Naive thymus-derived CD4-positive, alpha-beta T cell (primary cell): Measurements from ENCODE around the gene ROGDI. TPM values are rescaled to one million over a fixed set of nuclear protein-coding genes. Genes with fewer than 3 reads are reported as not detected.
A peak's percentile ranks its signal among the peaks of the same experiment; 100 is the strongest.

Experiments
- ATAC-seq: fragments of 150-1000 bp; cut with Tn5 transposase; 2 replicates; pipeline ENCODE4 v1.10.0; 2021; ENCODE audit warnings: mild to moderate bottlenecking, moderate library complexity
- CTCF ChIA-PET: fragments of 350-600 bp; sonication (Branson Sonifier 250); formaldehyde crosslinking; loops from one replicate; lab custom pipeline; 2021; ENCODE audit warnings: antibody characterized with exemption; lab: Charles Lee
- POLR2A ChIA-PET: fragments of 350-600 bp; sonication (Branson Sonifier 250); formaldehyde crosslinking; loops from one replicate; lab custom pipeline; 2021; ENCODE audit warnings: antibody characterized with exemption, inconsistent platforms; lab: Charles Lee
- DNase-seq, 9 donors: peaks; one replicate each; pipeline versions ENCODE4 v3.0.0 to v3.0.0-alpha.2; 2020 to 2022; ENCODE audit warnings: mixed read lengths in 1 of 9
- H3K27ac ChIP-seq: one replicate; pipeline ENCODE4 v1.7.0; 2013; ENCODE audit warnings: mild to moderate bottlenecking, low read depth, low read length, moderate library complexity
- H3K27me3 ChIP-seq, 2 donors: one replicate each; pipeline ENCODE4 v1.7.0; 2013; ENCODE audit warnings: low read length in 2 of 2, mild to moderate bottlenecking in 2 of 2, moderate library complexity in 2 of 2; ENCODE audit not compliant: control insufficient read depth in 2 of 2, insufficient read depth in 2 of 2
- H3K36me3 ChIP-seq, 3 experiments: 1 replicate in 2 of 3; 2 replicates in 1 of 3; pipeline ENCODE4 v1.7.0; 2013; ENCODE audit warnings: low read length in 3 of 3, mild to moderate bottlenecking in 3 of 3, moderate library complexity in 1 of 3; ENCODE audit not compliant: insufficient read depth in 3 of 3, control insufficient read depth in 2 of 3
- H3K4me1 ChIP-seq, 2 donors: one replicate each; pipeline ENCODE4 v1.7.0; 2013; ENCODE audit warnings: low read length in 2 of 2, mild to moderate bottlenecking in 2 of 2, moderate library complexity in 1 of 2; ENCODE audit not compliant: control insufficient read depth in 2 of 2, insufficient read depth in 2 of 2
- H3K4me3 ChIP-seq: 2 replicates; pipeline ENCODE4 v1.7.0; 2013; ENCODE audit warnings: mild to moderate bottlenecking, low read length
- H3K9me3 ChIP-seq, 3 experiments: 1 replicate in 2 of 3; 2 replicates in 1 of 3; pipeline ENCODE4 v1.7.0; 2013; ENCODE audit warnings: low read length in 3 of 3; ENCODE audit not compliant: control insufficient read depth in 2 of 3
- H3K27ac Mint-ChIP-seq, 9 donors: one replicate each; pipeline ENCODE4 v1.8.0; 2020 to 2022; ENCODE audit warnings: mixed read lengths in 9 of 9, mild to moderate bottlenecking in 8 of 9, moderate library complexity in 5 of 9, inconsistent platforms in 2 of 9
- H3K27me3 Mint-ChIP-seq, 5 donors: one replicate each; pipeline ENCODE4 v1.8.0; 2021 to 2022; ENCODE audit warnings: mixed read lengths in 5 of 5, mild to moderate bottlenecking in 1 of 5
- H3K36me3 Mint-ChIP-seq, 5 donors: one replicate each; pipeline ENCODE4 v1.8.0; 2020 to 2022; ENCODE audit warnings: mixed read lengths in 5 of 5, mild to moderate bottlenecking in 3 of 5, inconsistent platforms in 1 of 5
- H3K4me1 Mint-ChIP-seq, 7 donors: one replicate each; pipeline ENCODE4 v1.8.0; 2020 to 2022; ENCODE audit warnings: mixed read lengths in 7 of 7, mild to moderate bottlenecking in 3 of 7, inconsistent platforms in 1 of 7
- H3K4me3 Mint-ChIP-seq, 10 donors: one replicate each; pipeline ENCODE4 v1.8.0; 2020 to 2022; ENCODE audit warnings: mild to moderate bottlenecking in 10 of 10, mixed read lengths in 10 of 10, moderate library complexity in 6 of 10, inconsistent platforms in 2 of 10
- H3K9me3 Mint-ChIP-seq, 11 donors: one replicate each; pipeline ENCODE4 v1.8.0; 2020 to 2022; ENCODE audit warnings: mixed read lengths in 11 of 11, mild to moderate bottlenecking in 4 of 11, inconsistent platforms in 1 of 11, moderate library complexity in 1 of 11
- intact Hi-C, 2 donors: fragments of 100-400 bp; cut with micrococcal nuclease; formaldehyde crosslinking; loops; one replicate each; pipeline ENCODE4 v1.15.1; 2023
- polyA plus RNA-seq, 2 donors: library from polyadenylated mRNA; unstranded; fragments of 300-500 nt; fragmentation: Illumina TruSeq; gene quantifications; one replicate each; pipeline ENCODE4 v1.2.3, GENCODE V29; 2021
- total RNA-seq, 6 experiments: library from RNA in 5 of 6; stranded (reverse) in 5 of 6; gene quantifications; 1 replicate in 5 of 6; 2 replicates in 1 of 6; pipeline ENCODE4 v1.2.3 and lab custom pipeline; 2021 to 2026

The ROGDI gene
- total and polyA plus RNA-seq, 7 experiments from 2014 or later: 7.4 to 29.0 (median 8.6) TPM

DNA sequence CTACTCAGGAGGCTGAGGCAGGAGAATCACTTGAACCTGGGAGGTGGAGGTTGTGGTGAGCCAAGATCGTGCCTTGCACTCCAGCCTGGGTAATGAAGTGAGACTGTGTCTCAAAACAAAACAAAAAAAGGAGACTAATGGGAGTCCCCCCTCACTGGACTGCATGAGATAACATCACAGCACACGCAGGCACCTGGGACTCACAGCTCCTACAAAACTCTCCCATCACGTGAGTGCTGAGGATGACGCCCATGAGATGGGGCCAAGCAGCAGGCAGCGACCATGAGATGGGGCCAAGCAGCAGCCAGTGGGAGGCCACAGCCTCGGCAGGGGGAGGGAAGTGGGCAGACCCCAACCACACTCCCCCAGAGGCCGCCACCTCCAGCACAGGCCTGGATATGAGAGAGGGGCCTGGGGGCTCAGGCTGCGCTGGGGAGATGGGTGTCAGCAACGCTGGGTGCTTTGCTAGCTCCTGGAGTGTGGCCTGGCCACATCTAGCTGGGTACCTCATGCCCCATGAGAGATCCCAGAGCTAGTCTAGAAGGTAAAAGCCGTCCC, 52.7 kb downstream of the ROGDI start:
- no peaks in the 10 kb centered on the region for H3K27me3 ChIP-seq
- no peaks in the 10 kb centered on the region for H3K9me3 ChIP-seq
- peaks cover 0 to 15% of the 10 kb centered on the region in 2 donors for H3K4me1 ChIP-seq
- H3K36me3 Mint-ChIP-seq: peaks cover 0 to 9% (median 0%) of the 10 kb centered on the region in 5 donors
- DNase-seq (no peak), ATAC-seq (no peak)
- POLR2A ChIA-PET: interaction anchor here (0.6 kb wide), 1 partner anchor 16 kb away, joined by 3 read pairs; the partner anchor contains the start of gene ANKS3
- no peak overlapping the region for H3K4me3 Mint-ChIP-seq
- intact Hi-C loops: no loop called here
- H3K9me3 Mint-ChIP-seq: no peaks in the 10 kb centered on the region
- H3K27ac ChIP-seq: no peak overlapping the region
- CTCF ChIA-PET: no interaction called here
- H3K36me3 ChIP-seq: peaks cover 0 to 38% (median 2%) of the 10 kb centered on the region in 3 experiments
- no peak overlapping the region for H3K4me3 ChIP-seq
- peaks cover 5 to 36% (median 18%) of the 10 kb centered on the region in 7 donors for H3K4me1 Mint-ChIP-seq
- peak overlapping the region in 1 of 9 donors; percentile 84 for H3K27ac Mint-ChIP-seq
- H3K27me3 Mint-ChIP-seq: no peaks in the 10 kb centered on the region

- H3K27me3 ChIP-seq: no peaks in the 10 kb centered on the region
- H3K4me3 Mint-ChIP-seq: peak overlapping the region in 4 of 10 donors; percentile 13 to 83 (median 72)
- CTCF ChIA-PET: no interaction called here
- H3K36me3 ChIP-seq: peaks cover 0 to 33% (median 2%) of the 10 kb centered on the region in 3 experiments
- no peaks in the 10 kb centered on the region for H3K27me3 Mint-ChIP-seq
- no peak overlapping the region for H3K27ac ChIP-seq
- no peaks in the 10 kb centered on the region for H3K9me3 ChIP-seq
- intact Hi-C loops: no loop called here
- H3K4me1 ChIP-seq: peaks cover 0 to 15% of the 10 kb centered on the region in 2 donors
- ATAC-seq (no peak), DNase-seq (no peak)
- H3K4me1 Mint-ChIP-seq: peaks cover 5 to 38% (median 18%) of the 10 kb centered on the region in 7 donors
- peak overlapping the region in 7 of 9 donors; percentile 62 to 93 (median 84) for H3K27ac Mint-ChIP-seq
- peaks cover 0 to 7% (median 0%) of the 10 kb centered on the region in 5 donors for H3K36me3 Mint-ChIP-seq
- POLR2A ChIA-PET: no interaction called here
- no peaks in the 10 kb centered on the region for H3K9me3 Mint-ChIP-seq
- H3K4me3 ChIP-seq: no peak overlapping the region
These were observed 53.6 kb downstream of the ROGDI start for GRCh38 chr16:4748682-4749411.

GRCh38 chr16:4747906-4748681, 54.3 kb downstream of the ROGDI start:
- Mint-ChIP-seq H3K36me3 (peaks cover 0 to 7% (median 0%) of the 10 kb centered on the region in 5 donors), H3K4me1 (peaks cover 11 to 45% (median 18%) of the 10 kb centered on the region in 7 donors), H3K27me3 (no peaks in the 10 kb centered on the region), H3K27ac (peak overlapping the region; percentile 53 to 93 (median 84)), H3K4me3 (peak overlapping the region in 7 of 10 donors; percentile 57 to 83 (median 70)), H3K9me3 (no peaks in the 10 kb centered on the region)
- ChIA-PET POLR2A (interaction anchor here (1.0 kb wide), 1 partner anchor 40 kb away, joined by 3 read pairs; no protein-coding TSS in a partner anchor), CTCF (no interaction called here)
- peak in 1 of 9 donors; percentile 24 for DNase-seq
- no peak for ATAC-seq
- intact Hi-C loops: no loop called here
- H3K27ac ChIP-seq: peak overlapping the region; percentile 49
- no peaks in the 10 kb centered on the region for H3K9me3 ChIP-seq
- no peak overlapping the region for H3K4me3 ChIP-seq
- H3K36me3 ChIP-seq: peaks cover 0 to 26% (median 2%) of the 10 kb centered on the region in 3 experiments
- peaks cover 0 to 15% of the 10 kb centered on the region in 2 donors for H3K4me1 ChIP-seq
- no peaks in the 10 kb centered on the region for H3K27me3 ChIP-seq

- Histone ChIP-seq H3K36me3 (peaks cover 0 to 16% (median 0%) of the 10 kb centered on the region in 3 experiments), H3K27ac (peak overlapping the region; percentile 49), H3K27me3 (no peaks in the 10 kb centered on the region), H3K4me3 (no peak overlapping the region), H3K9me3 (no peaks in the 10 kb centered on the region), H3K4me1 (peaks cover 0 to 15% of the 10 kb centered on the region in 2 donors)
- Mint-ChIP-seq H3K36me3 (peaks cover 0 to 7% (median 0%) of the 10 kb centered on the region in 5 donors), H3K27me3 (no peaks in the 10 kb centered on the region), H3K27ac (peak overlapping the region in 4 of 9 donors; percentile 8 to 89 (median 83)), H3K9me3 (no peaks in the 10 kb centered on the region), H3K4me3 (peak overlapping the region in 3 of 10 donors; percentile 57 to 74 (median 70)), H3K4me1 (peaks cover 13 to 50% (median 18%) of the 10 kb centered on the region in 7 donors)
- ChIA-PET CTCF (no interaction called here), POLR2A (interaction anchor here (0.6 to 1.1 kb wide), 4 partner anchors 12 to 210 kb away, joined by 3 to 5 read pairs (median 3); no protein-coding TSS in a partner anchor)
- DNase-seq (no peak), ATAC-seq (no peak)
- intact Hi-C loops: no loop called here
These were observed 55.4 kb downstream of the ROGDI start for GRCh38 chr16:4746991-4747574.

Other genes with a start within 250 kb of the ROGDI start
- under 1 TPM; 0.17 to 0.70 (median 0.64) TPM for gene C16orf96, start 246.3 kb downstream of the ROGDI start, total RNA-seq
- gene C16orf96, start 246.3 kb downstream of the ROGDI start, polyA plus RNA-seq: not detected
- 10 to 100 TPM; 21.8 to 36.5 (median 29.7) TPM for gene UBALD1, start 187.7 kb downstream of the ROGDI start, total RNA-seq
- gene UBALD1, start 187.7 kb downstream of the ROGDI start, polyA plus RNA-seq: 1 to 10 TPM; 1.6 to 2.5 TPM
- gene MGRN1, start 177.8 kb downstream of the ROGDI start, total RNA-seq: 100 to 1,000 TPM in 1 of 5 experiments, 10 to 100 TPM in 4; 62.6 to 103 (median 81.2) TPM
- gene MGRN1, start 177.8 kb downstream of the ROGDI start, polyA plus RNA-seq: 1 to 10 TPM; 4.9 to 10.0 TPM
- gene NUDT16L1, start 109.1 kb downstream of the ROGDI start, total RNA-seq: 10 to 100 TPM; 42.8 to 65.4 (median 53.3) TPM
- gene NUDT16L1, start 109.1 kb downstream of the ROGDI start, polyA plus RNA-seq: 100 to 1,000 TPM; 104 to 133 TPM
- gene ANKS3, start 68.4 kb downstream of the ROGDI start, total RNA-seq: 10 to 100 TPM; 17.6 to 32.7 (median 25.3) TPM
- 1 to 10 TPM; 4.1 to 8.5 TPM for gene ANKS3, start 68.4 kb downstream of the ROGDI start, polyA plus RNA-seq
- under 1 TPM; 0.11 to 0.57 (median 0.27) TPM for gene DNAAF8, start 68.1 kb downstream of the ROGDI start, total RNA-seq
- under 1 TPM in 1 of 2 donors, not detected in 1; 0.31 TPM for gene DNAAF8, start 68.1 kb downstream of the ROGDI start, polyA plus RNA-seq
- 10 to 100 TPM; 13.8 to 43.0 (median 24.7) TPM for gene ZNF500, start 35.5 kb downstream of the ROGDI start, total RNA-seq
- gene ZNF500, start 35.5 kb downstream of the ROGDI start, polyA plus RNA-seq: 10 to 100 TPM; 11.0 to 25.7 TPM
- not detected for gene SEPTIN12, start 14.3 kb downstream of the ROGDI start, total RNA-seq
- not detected for gene SEPTIN12, start 14.3 kb downstream of the ROGDI start, polyA plus RNA-seq
- gene SMIM22, start 7.3 kb downstream of the ROGDI start, total RNA-seq: not detected
- not detected for gene SMIM22, start 7.3 kb downstream of the ROGDI start, polyA plus RNA-seq
- gene GLYR1, start 44.7 kb upstream of the ROGDI start, total RNA-seq: 100 to 1,000 TPM in 4 of 5 experiments, 10 to 100 TPM in 1; 98.7 to 122 (median 108) TPM
- 10 to 100 TPM; 32.0 to 44.9 TPM for gene GLYR1, start 44.7 kb upstream of the ROGDI start, polyA plus RNA-seq
- 10 to 100 TPM; 39.5 to 58.7 (median 42.4) TPM for gene UBN1, start 44.8 kb upstream of the ROGDI start, total RNA-seq
- 10 to 100 TPM; 11.0 to 18.4 TPM for gene UBN1, start 44.8 kb upstream of the ROGDI start, polyA plus RNA-seq
- not detected for gene PPL, start 134.5 kb upstream of the ROGDI start, total RNA-seq
- under 1 TPM; 0.15 to 0.47 TPM for gene PPL, start 134.5 kb upstream of the ROGDI start, polyA plus RNA-seq
- 1 to 10 TPM in 1 of 5 experiments, under 1 TPM in 1, not detected in 3; 0.21 to 1.0 TPM for gene SEC14L5, start 155.7 kb upstream of the ROGDI start, total RNA-seq
- gene SEC14L5, start 155.7 kb upstream of the ROGDI start, polyA plus RNA-seq: not detected
- 10 to 100 TPM; 17.8 to 39.5 (median 34.1) TPM for gene NAGPA, start 231.3 kb upstream of the ROGDI start, total RNA-seq
- 10 to 100 TPM; 23.3 to 42.9 TPM for gene NAGPA, start 231.3 kb upstream of the ROGDI start, polyA plus RNA-seq